ENCODE results near the gene DUSP10. TPM values are rescaled to one million over a fixed set of nuclear protein-coding genes. Genes with fewer than 3 reads are reported as not detected.

Gene DUSP10
- total RNA-seq, 1 donor from 2014 or later: 3.2 TPM

GRCh38 chr1:221722254-221723017, 19.5 kb downstream of the DUSP10 start:
- Mint-ChIP-seq H3K9me3 (ENCODE audit: unreplicated experiment) (peaks cover 6% of the 10 kb centered on the region), H3K27me3 (ENCODE audit: unreplicated experiment) (no peaks in the 10 kb centered on the region), H3K4me3 (ENCODE audit: unreplicated experiment) (no peak overlapping the region), H3K27ac (ENCODE audit: unreplicated experiment) (no peak overlapping the region), H3K36me3 (ENCODE audit: unreplicated experiment) (no peaks in the 10 kb centered on the region), H3K4me1 (ENCODE audit: unreplicated experiment) (peaks cover 56% of the 10 kb centered on the region)
- no peak for TF ChIP-seq CTCF (IDR thresholded peaks at IDR 0.05)
- no peak for DNase-seq (ENCODE audit: extremely low spot score, unreplicated experiment)

GRCh38 chr1:221720545-221720944, 21.3 kb downstream of the DUSP10 start:
- H3K4me1 Mint-ChIP-seq (ENCODE audit: unreplicated experiment): peaks cover 61% of the 10 kb centered on the region
- no peak for TF ChIP-seq CTCF (IDR thresholded peaks at IDR 0.05)
- H3K27me3 Mint-ChIP-seq (ENCODE audit: unreplicated experiment): no peaks in the 10 kb centered on the region
- H3K9me3 Mint-ChIP-seq (ENCODE audit: unreplicated experiment): peaks cover 6% of the 10 kb centered on the region
- no peak for DNase-seq (ENCODE audit: extremely low spot score, unreplicated experiment)
- no peak overlapping the region for H3K27ac Mint-ChIP-seq (ENCODE audit: unreplicated experiment)
- no peak overlapping the region for H3K4me3 Mint-ChIP-seq (ENCODE audit: unreplicated experiment)
- no peaks in the 10 kb centered on the region for H3K36me3 Mint-ChIP-seq (ENCODE audit: unreplicated experiment)

- Mint-ChIP-seq H3K9me3 (ENCODE audit: unreplicated experiment) (peaks cover 6% of the 10 kb centered on the region), H3K36me3 (ENCODE audit: unreplicated experiment) (no peaks in the 10 kb centered on the region)
- TF ChIP-seq CTCF (IDR thresholded peaks at IDR 0.05): no peak
These were observed 21.9 kb downstream of the DUSP10 start for GRCh38 chr1:221719987-221720386.

GRCh38 chr1:221719278-221719597, 22.7 kb downstream of the DUSP10 start:
- Mint-ChIP-seq H3K27me3 (ENCODE audit: unreplicated experiment) (no peaks in the 10 kb centered on the region), H3K4me1 (ENCODE audit: unreplicated experiment) (peaks cover 65% of the 10 kb centered on the region), H3K4me3 (ENCODE audit: unreplicated experiment) (no peak overlapping the region), H3K9me3 (ENCODE audit: unreplicated experiment) (peaks cover 6% of the 10 kb centered on the region), H3K27ac (ENCODE audit: unreplicated experiment) (peak overlapping the region; percentile 82), H3K36me3 (ENCODE audit: unreplicated experiment) (no peaks in the 10 kb centered on the region)
- DNase-seq (ENCODE audit: extremely low spot score, unreplicated experiment): no peak
- no peak for TF ChIP-seq CTCF (IDR thresholded peaks at IDR 0.05)

More at GRCh38 chr1:221719987-221720386, 21.9 kb downstream of the DUSP10 start:
- H3K4me1 Mint-ChIP-seq (ENCODE audit: unreplicated experiment): peaks cover 61% of the 10 kb centered on the region
- no peak overlapping the region for H3K27ac Mint-ChIP-seq (ENCODE audit: unreplicated experiment)
- no peak overlapping the region for H3K4me3 Mint-ChIP-seq (ENCODE audit: unreplicated experiment)
- no peaks in the 10 kb centered on the region for H3K27me3 Mint-ChIP-seq (ENCODE audit: unreplicated experiment)
- DNase-seq (ENCODE audit: extremely low spot score, unreplicated experiment): no peak

- Mint-ChIP-seq H3K9me3 (ENCODE audit: unreplicated experiment) (peaks cover 3% of the 10 kb centered on the region), H3K27me3 (ENCODE audit: unreplicated experiment) (no peaks in the 10 kb centered on the region), H3K36me3 (ENCODE audit: unreplicated experiment) (no peaks in the 10 kb centered on the region), H3K4me3 (ENCODE audit: unreplicated experiment) (peak overlapping the region; percentile 47), H3K4me1 (ENCODE audit: unreplicated experiment) (peaks cover 68% of the 10 kb centered on the region), H3K27ac (ENCODE audit: unreplicated experiment) (peak overlapping the region; percentile 82)
- no peak for TF ChIP-seq CTCF (IDR thresholded peaks at IDR 0.05)
- DNase-seq (ENCODE audit: extremely low spot score, unreplicated experiment): no peak
These were observed 23.3 kb downstream of the DUSP10 start for GRCh38 chr1:221718381-221719277.

Measured in osteocyte (in vitro differentiated cells).